Renal pelvis (tissue), 4 donors: ENCODE measurements around the gene TSPAN3. TPM values are rescaled to one million over a fixed set of nuclear protein-coding genes. Genes with fewer than 3 reads are reported as not detected.

ENCODE experiments used
- DNase-seq: peaks from one replicate; pipeline ENCODE4 v3.0.0-alpha.2; 2013
- polyA plus RNA-seq, 3 donors: library from polyadenylated mRNA; unstranded; fragments of 120-200 nt; gene quantifications; one replicate each; pipeline ENCODE4 v1.2.1, GENCODE V29; 2013; ENCODE audit not compliant: insufficient read length in 3 of 3

The TSPAN3 gene
- polyA plus RNA-seq, 3 donors, result 408 to 477 (median 445) TPM

- DNase-seq, result no peak
Measured at GRCh38 chr15:77093436-77093835, 22.5 kb upstream of the TSPAN3 start.

GRCh38 chr15:77091097-77091496 lies 20.2 kb upstream of the TSPAN3 start:
- no peak for DNase-seq

GRCh38 chr15:77087213-77087612 lies 16.3 kb upstream of the TSPAN3 start:
- DNase-seq, result no peak

- DNase-seq, result no peak
Measured at GRCh38 chr15:77085297-77085696, 14.4 kb upstream of the TSPAN3 start.

- no peak for DNase-seq
Measured at GRCh38 chr15:77084436-77084835, 13.5 kb upstream of the TSPAN3 start.

- no peak for DNase-seq
Measured at GRCh38 chr15:77083381-77084160, 12.7 kb upstream of the TSPAN3 start.

- no peak for DNase-seq
Measured at GRCh38 chr15:77081971-77082370, 11.1 kb upstream of the TSPAN3 start.

GRCh38 chr15:77076323-77076915 lies 5.5 kb upstream of the TSPAN3 start:
- no peak for DNase-seq

- no peak for DNase-seq
Measured at GRCh38 chr15:77075528-77075927, 4.6 kb upstream of the TSPAN3 start.

GRCh38 chr15:77074350-77074749 lies 3.4 kb upstream of the TSPAN3 start:
- DNase-seq, result no peak

GRCh38 chr15:77071305-77072223 lies 655 bp upstream of the TSPAN3 start:
- no peak for DNase-seq

- DNase-seq, result no peak
Measured at GRCh38 chr15:77070180-77070494, 772 bp downstream of the TSPAN3 start.

GRCh38 chr15:77069521-77070121 lies 1.3 kb downstream of the TSPAN3 start:
- DNase-seq, result no peak

GRCh38 chr15:77068633-77069032 lies 2.3 kb downstream of the TSPAN3 start:
- no peak for DNase-seq

- no peak for DNase-seq
Measured at GRCh38 chr15:77067691-77068367, 3.1 kb downstream of the TSPAN3 start.

- DNase-seq, result no peak
Measured at GRCh38 chr15:77066971-77067690, 3.8 kb downstream of the TSPAN3 start.

GRCh38 chr15:77064539-77065308 lies 6.2 kb downstream of the TSPAN3 start:
- DNase-seq, result no peak

- no peak for DNase-seq
Measured at GRCh38 chr15:77064063-77064462, 6.8 kb downstream of the TSPAN3 start.

- no peak for DNase-seq
Measured at GRCh38 chr15:77063249-77063648, 7.7 kb downstream of the TSPAN3 start.

- DNase-seq, result no peak
Measured at GRCh38 chr15:77060546-77060945, 10.4 kb downstream of the TSPAN3 start.
